ENCODE results near the gene HSPD1. TPM values are rescaled to one million over a fixed set of nuclear protein-coding genes. Genes with fewer than 3 reads are reported as not detected.
A peak's percentile ranks its signal among the peaks of the same experiment; 100 is the strongest.

The HSPD1 gene
- total RNA-seq, 4 donors from 2014 or later, result 120 to 145 (median 144) TPM

- TF ChIP-seq POLR2AphosphoS5 (IDR thresholded peaks at IDR 0.05) (no peak), EP300 (IDR thresholded peaks at IDR 0.05) (no peak), POLR2A (IDR thresholded peaks at IDR 0.05) (no peak), CTCF (IDR thresholded peaks at IDR 0.05) (no peak)
- Histone ChIP-seq H3K9me3 (no peaks in the 10 kb centered on the region), H3K27me3 (no peaks in the 10 kb centered on the region), H3K36me3 (peaks cover 0 to 30% of the 10 kb centered on the region in 2 donors), H3K4me3 (no peak overlapping the region), H3K4me1 (peaks cover 2 to 21% (median 6%) of the 10 kb centered on the region in 3 donors), H3K27ac (no peak overlapping the region)
- no peak for ATAC-seq
- WGBS, 2 donors (ENCODE audit: low coverage in 1 of 2), result 86 to 87% methylated on average over 2 of the region's 2 CpGs
Observed at GRCh38 chr2:197504000-197504399, 4.4 kb upstream of the HSPD1 start.

GRCh38 chr2:197502685-197503084, 3.0 kb upstream of the HSPD1 start:
- Histone ChIP-seq H3K4me3 (no peak overlapping the region), H3K27me3 (no peaks in the 10 kb centered on the region), H3K9me3 (no peaks in the 10 kb centered on the region), H3K27ac (peak overlapping the region in 2 of 4 donors; percentile 29 to 97), H3K36me3 (peaks cover 0 to 30% of the 10 kb centered on the region in 2 donors), H3K4me1 (peaks cover 10 to 34% (median 15%) of the 10 kb centered on the region in 3 donors)
- WGBS, 2 donors (ENCODE audit: low coverage in 1 of 2), result 56 to 73% methylated on average over 4 of the region's 4 CpGs
- ATAC-seq, result no peak
- TF ChIP-seq POLR2A (IDR thresholded peaks at IDR 0.05) (no peak), CTCF (IDR thresholded peaks at IDR 0.05) (no peak), EP300 (IDR thresholded peaks at IDR 0.05) (no peak), POLR2AphosphoS5 (IDR thresholded peaks at IDR 0.05) (no peak)

GRCh38 chr2:197502201-197502600, 2.6 kb upstream of the HSPD1 start:
- Histone ChIP-seq H3K27ac (peak overlapping the region in 3 of 4 donors; percentile 29 to 97 (median 96)), H3K36me3 (peaks cover 0 to 30% of the 10 kb centered on the region in 2 donors), H3K4me1 (peaks cover 12 to 39% (median 15%) of the 10 kb centered on the region in 3 donors), H3K4me3 (no peak overlapping the region), H3K27me3 (no peaks in the 10 kb centered on the region), H3K9me3 (no peaks in the 10 kb centered on the region)
- TF ChIP-seq EP300 (IDR thresholded peaks at IDR 0.05), result no peak
- TF ChIP-seq POLR2AphosphoS5 (IDR thresholded peaks at IDR 0.05), result no peak
- TF ChIP-seq POLR2A (IDR thresholded peaks at IDR 0.05), result no peak
- TF ChIP-seq CTCF (IDR thresholded peaks at IDR 0.05), result no peak
- WGBS, 2 donors (ENCODE audit: low coverage in 1 of 2), result 55 to 72% methylated on average over 4 of the region's 4 CpGs
- ATAC-seq, result no peak

- Histone ChIP-seq H3K27ac (peak overlapping the region; percentile 94 to 100 (median 96)), H3K4me3 (peak overlapping the region; percentile 76 to 81), H3K27me3 (no peaks in the 10 kb centered on the region), H3K4me1 (peaks cover 12 to 55% (median 21%) of the 10 kb centered on the region in 3 donors), H3K9me3 (no peaks in the 10 kb centered on the region), H3K36me3 (peaks cover 0 to 45% of the 10 kb centered on the region in 2 donors)
- peak; percentile 3 for ATAC-seq
- 0 to 1% methylated on average over 13 of the region's 30 CpGs for WGBS, 2 donors (ENCODE audit: low coverage in 1 of 2)
- TF ChIP-seq POLR2A (IDR thresholded peaks at IDR 0.05) (no peak), POLR2AphosphoS5 (IDR thresholded peaks at IDR 0.05) (no peak), EP300 (IDR thresholded peaks at IDR 0.05) (no peak), CTCF (IDR thresholded peaks at IDR 0.05) (no peak)
Observed at GRCh38 chr2:197500503-197501131, 977 bp upstream of the HSPD1 start.

All from gastroesophageal sphincter (tissue), 4 donors.